ENCODE measurements around the gene SETD1A.

SETD1A gene

DNA sequence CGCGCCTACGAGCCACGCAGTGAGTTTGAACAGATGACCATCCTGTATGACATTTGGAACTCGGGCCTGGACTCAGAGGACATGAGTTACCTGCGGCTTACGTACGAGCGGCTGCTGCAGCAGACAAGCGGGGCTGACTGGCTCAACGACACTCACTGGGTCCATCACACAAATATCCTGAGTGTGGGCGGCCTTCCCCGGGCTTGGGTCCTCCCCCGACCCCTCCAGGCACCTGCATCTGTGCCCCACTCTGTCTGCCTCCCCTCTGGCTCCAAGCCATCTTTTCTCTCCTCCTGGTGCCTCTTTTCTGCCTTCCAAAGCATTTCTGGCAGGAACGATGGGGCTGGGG lies 22.4 kb downstream of the SETD1A start:
- ATAC-seq (no peak), DNase-seq (ENCODE audit: low spot score in 2 of 2) (no peak)
- H3K36me3 Mint-ChIP-seq: peaks cover 72% of the 10 kb centered on the region
- peak overlapping the region; percentile 54 for H3K27ac Mint-ChIP-seq
- no peaks in the 10 kb centered on the region for H3K9me3 Mint-ChIP-seq
- no peak overlapping the region for H3K4me3 Mint-ChIP-seq
- H3K4me1 Mint-ChIP-seq: peaks cover 26% of the 10 kb centered on the region

DNA sequence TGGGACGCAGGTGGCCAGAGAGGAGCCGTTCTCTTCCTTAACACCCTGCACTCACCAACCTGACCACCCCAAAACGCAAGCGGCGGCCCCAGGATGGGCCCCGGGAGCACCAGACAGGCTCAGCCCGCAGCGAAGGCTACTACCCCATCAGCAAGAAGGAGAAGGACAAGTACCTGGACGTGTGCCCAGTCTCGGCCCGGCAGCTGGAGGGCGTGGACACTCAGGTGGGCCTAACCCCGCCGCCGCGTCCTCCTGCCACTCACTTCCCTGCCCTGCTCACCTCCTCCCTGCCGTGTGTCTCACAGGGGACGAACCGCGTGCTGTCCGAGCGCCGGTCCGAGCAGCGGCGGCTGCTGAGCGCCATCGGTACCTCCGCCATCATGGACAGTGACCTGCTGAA lies 22.9 kb downstream of the SETD1A start:
- ATAC-seq (no peak), DNase-seq (ENCODE audit: low spot score in 2 of 2) (no peak)
- H3K36me3 Mint-ChIP-seq: peaks cover 68% of the 10 kb centered on the region
- H3K27ac Mint-ChIP-seq: peak overlapping the region; percentile 54
- peaks cover 26% of the 10 kb centered on the region for H3K4me1 Mint-ChIP-seq
- H3K9me3 Mint-ChIP-seq: no peaks in the 10 kb centered on the region
- H3K4me3 Mint-ChIP-seq: no peak overlapping the region

DNA sequence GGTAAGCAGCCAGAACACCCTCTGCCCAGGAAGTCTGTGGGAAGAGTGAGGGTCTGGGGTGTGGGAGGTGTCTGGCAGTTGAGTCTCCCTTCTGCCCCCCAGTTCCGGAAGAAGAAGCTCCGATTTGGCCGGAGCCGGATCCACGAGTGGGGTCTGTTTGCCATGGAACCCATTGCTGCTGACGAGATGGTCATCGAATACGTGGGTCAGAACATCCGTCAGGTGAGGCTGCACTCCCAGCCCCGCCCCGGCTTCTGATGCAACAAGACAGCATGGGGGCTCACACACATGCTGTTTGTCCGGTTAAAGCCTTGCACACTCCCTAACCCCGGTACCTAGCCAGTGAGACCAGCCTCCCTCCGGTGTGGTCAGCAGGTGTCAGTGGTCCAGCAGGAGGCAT lies 23.4 kb downstream of the SETD1A start:
- peaks cover 22% of the 10 kb centered on the region for H3K4me1 Mint-ChIP-seq
- DNase-seq (ENCODE audit: low spot score in 2 of 2) (no peak), ATAC-seq (no peak)
- no peak overlapping the region for H3K4me3 Mint-ChIP-seq
- H3K27ac Mint-ChIP-seq: no peak overlapping the region
- H3K9me3 Mint-ChIP-seq: no peaks in the 10 kb centered on the region
- peaks cover 63% of the 10 kb centered on the region for H3K36me3 Mint-ChIP-seq

DNA sequence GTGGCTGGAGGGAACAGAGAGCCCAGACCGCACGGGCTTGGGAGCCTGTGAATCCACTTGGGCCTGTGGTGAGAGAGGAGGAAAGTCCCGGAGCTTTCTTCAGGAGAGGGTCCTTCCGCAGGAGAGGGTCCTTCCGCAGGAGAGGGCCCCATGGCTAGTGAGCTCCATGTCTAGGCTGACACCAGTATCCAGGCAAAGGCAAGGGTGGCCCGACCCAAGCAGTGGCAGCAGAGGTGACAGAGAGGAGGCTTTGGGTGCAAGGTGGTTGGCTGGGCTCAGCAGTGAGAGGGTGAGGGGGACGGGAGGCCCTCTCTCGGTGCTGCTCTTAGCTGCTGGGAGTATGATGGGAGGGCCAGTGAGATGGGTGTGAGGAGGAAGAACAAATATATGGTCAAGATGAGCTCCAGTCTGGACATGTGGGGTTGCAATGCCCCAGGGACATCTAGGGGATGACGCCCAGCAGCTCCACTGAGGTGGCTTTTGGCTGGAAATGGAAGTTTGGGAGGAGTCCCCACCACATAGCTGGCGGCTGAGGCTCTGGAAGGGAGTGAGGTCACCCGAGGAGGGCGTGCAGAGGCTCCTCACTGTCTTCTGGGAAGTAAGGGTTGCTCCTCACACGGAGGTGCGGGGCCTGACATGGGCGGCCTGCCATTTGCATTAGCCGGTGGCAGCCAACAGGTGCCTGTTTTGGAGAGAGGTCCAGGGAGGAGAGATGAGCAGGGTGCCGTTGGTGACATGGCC lies 25.2 kb downstream of the SETD1A start:
- H3K4me3 Mint-ChIP-seq: no peak overlapping the region
- DNase-seq (ENCODE audit: low spot score in 2 of 2) (no peak), ATAC-seq (no peak)
- no peaks in the 10 kb centered on the region for H3K9me3 Mint-ChIP-seq
- H3K27ac Mint-ChIP-seq: peak overlapping the region; percentile 86
- peaks cover 45% of the 10 kb centered on the region for H3K36me3 Mint-ChIP-seq
- H3K4me1 Mint-ChIP-seq: peaks cover 10% of the 10 kb centered on the region

DNA sequence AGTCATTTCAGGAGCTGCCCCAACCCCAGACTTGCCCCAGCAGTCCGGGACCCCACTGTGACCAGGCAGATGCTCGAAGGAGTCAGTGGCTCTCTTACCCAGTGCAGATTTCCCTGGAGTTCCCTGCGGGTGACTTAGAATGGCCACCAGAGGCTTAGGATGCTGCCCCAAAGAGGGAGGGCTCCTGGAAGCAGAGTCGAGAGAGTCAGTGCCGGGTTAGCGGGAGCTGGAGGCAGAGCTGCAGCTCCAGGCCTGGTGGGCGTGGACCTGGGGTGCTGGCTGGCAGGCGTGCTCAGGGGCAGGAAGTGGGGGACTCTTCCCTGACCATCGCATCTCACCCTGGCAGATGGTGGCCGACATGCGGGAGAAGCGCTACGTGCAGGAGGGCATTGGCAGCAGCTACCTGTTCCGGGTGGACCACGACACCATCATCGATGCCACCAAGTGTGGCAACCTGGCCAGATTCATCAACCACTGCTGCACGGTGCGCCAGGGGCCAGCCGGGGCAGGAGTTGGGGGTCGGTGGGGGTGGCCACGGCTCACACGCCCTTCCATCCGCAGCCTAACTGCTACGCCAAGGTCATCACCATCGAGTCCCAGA lies 25.8 kb downstream of the SETD1A start:
- Mint-ChIP-seq H3K27ac (peak overlapping the region; percentile 86), H3K4me1 (peaks cover 10% of the 10 kb centered on the region), H3K4me3 (no peak overlapping the region), H3K36me3 (peaks cover 38% of the 10 kb centered on the region), H3K9me3 (no peaks in the 10 kb centered on the region)
- ATAC-seq: no peak
- no peak for DNase-seq (ENCODE audit: low spot score in 2 of 2)

DNA sequence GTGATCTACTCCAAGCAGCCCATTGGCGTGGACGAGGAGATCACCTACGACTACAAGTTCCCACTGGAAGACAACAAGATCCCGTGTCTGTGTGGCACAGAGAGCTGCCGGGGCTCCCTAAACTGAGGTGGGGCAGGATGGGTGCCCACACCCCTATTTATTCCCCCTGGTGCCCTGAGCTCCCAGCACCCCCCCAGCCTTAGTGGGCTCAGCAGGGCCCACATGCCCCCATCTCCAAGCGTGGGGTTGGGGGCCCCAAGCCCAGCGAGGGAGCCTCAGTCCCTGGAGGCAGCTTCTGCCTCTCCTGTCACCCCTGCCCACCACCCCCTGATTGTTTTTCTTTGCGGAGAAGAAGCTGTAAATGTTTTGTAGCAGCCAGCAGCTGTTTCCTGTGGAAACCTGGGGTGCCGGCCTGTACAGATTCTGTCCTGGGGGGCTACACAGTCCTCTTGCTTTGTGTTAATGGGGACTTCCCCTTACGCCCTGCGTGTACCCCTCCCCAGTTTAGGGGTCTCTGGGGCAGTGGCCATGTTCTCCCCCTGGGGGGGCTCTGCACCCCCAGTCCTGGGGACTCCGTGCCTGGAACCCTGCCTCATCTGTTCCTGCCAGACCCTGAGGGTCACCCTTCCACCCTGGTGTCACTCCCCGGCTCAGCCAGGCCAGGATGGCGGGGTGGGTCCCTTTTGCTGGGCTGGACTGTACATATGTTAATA lies 26.5 kb downstream of the SETD1A start:
- DNase-seq (ENCODE audit: low spot score in 2 of 2) (no peak), ATAC-seq (no peak)
- no peaks in the 10 kb centered on the region for H3K9me3 Mint-ChIP-seq
- H3K27ac Mint-ChIP-seq: no peak overlapping the region
- H3K4me3 Mint-ChIP-seq: no peak overlapping the region
- peaks cover 10% of the 10 kb centered on the region for H3K4me1 Mint-ChIP-seq
- H3K36me3 Mint-ChIP-seq: peaks cover 32% of the 10 kb centered on the region

DNA sequence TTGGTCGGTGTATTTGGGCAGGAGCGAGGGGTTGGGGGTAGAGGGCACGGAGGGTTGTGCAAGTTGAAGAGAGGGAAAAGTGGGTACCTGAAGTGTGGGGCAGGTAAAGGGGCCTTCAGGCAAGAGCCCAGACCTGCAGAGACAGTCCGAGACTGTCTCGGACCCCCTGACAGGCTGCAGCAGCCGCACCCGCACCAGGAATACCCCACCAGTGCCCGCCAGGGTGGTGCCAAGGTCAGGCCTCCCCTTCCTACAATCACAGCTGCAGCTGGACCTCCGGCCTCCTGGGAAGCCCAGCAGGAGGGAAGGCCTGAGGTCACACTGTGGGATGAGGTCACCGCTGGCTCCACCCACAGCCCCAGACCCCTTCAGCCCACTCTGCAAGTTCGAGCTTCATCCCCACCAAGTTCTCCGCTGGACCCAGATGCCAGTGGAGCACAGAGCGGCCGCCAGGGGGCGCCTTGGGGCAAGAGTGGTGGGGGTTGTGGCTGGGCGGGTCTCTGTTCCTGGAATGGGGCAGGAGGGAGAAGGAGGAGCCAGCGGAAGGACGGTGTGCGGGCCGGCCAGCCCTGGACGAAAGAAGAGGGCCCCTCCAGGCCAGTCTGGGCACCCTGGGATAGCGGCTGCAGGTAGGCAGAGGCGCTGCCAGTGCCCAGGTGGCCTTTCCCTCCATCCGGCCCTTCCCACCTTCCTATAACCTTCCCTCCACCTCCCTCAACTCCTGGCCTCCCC lies 27.3 kb downstream of the SETD1A start, which contains the start of gene HSD3B7:
HSD3B7 (plus strand) TSS at position 539 of the 732 bp plus-strand sequence. CDS start 452 bp downstream, outside the sequence.
- H3K4me1 Mint-ChIP-seq: peaks cover 10% of the 10 kb centered on the region
- peaks cover 31% of the 10 kb centered on the region for H3K36me3 Mint-ChIP-seq
- ATAC-seq (peak; percentile 79), DNase-seq (ENCODE audit: low spot score in 2 of 2) (peak; percentile 88 to 93)
- H3K9me3 Mint-ChIP-seq: no peaks in the 10 kb centered on the region
- no peak within 1 kb of the TSS for H3K27ac Mint-ChIP-seq
- H3K4me3 Mint-ChIP-seq: peak within 1 kb of the TSS; percentile 32

DNA sequence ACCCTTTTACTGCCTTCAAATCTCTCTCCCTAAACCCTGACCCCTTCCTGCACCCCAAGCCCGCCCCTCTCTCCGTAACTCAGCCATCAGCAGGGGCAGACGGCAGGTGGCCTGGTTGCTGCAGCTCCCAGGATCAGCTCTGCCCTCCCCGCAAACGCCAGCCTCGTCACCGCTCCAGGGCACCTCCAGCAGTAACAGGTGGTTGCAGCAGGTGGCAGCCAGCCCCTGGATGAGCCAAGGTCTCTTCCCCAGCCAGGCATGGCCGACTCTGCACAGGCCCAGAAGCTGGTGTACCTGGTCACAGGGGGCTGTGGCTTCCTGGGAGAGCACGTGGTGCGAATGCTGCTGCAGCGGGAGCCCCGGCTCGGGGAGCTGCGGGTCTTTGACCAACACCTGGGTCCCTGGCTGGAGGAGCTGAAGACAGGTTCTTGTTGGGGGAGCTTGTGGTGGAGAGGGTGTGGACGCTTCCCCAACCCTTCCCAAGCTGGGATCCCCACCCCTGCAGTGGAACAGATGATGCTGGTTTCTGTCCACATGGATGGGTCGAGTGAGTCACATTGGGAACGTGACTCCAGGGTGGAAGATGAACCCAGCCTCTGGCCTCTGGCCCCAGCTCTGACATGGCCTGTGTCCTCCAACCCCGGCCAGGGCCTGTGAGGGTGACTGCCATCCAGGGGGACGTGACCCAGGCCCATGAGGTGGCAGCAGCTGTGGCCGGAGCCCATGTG lies 28.0 kb downstream of the SETD1A start:
- DNase-seq (ENCODE audit: low spot score in 2 of 2) (no peak), ATAC-seq (peak; percentile 4)
- no peak overlapping the region for H3K27ac Mint-ChIP-seq
- peak overlapping the region; percentile 32 for H3K4me3 Mint-ChIP-seq
- H3K4me1 Mint-ChIP-seq: peaks cover 10% of the 10 kb centered on the region
- H3K9me3 Mint-ChIP-seq: no peaks in the 10 kb centered on the region
- H3K36me3 Mint-ChIP-seq: peaks cover 24% of the 10 kb centered on the region

DNA sequence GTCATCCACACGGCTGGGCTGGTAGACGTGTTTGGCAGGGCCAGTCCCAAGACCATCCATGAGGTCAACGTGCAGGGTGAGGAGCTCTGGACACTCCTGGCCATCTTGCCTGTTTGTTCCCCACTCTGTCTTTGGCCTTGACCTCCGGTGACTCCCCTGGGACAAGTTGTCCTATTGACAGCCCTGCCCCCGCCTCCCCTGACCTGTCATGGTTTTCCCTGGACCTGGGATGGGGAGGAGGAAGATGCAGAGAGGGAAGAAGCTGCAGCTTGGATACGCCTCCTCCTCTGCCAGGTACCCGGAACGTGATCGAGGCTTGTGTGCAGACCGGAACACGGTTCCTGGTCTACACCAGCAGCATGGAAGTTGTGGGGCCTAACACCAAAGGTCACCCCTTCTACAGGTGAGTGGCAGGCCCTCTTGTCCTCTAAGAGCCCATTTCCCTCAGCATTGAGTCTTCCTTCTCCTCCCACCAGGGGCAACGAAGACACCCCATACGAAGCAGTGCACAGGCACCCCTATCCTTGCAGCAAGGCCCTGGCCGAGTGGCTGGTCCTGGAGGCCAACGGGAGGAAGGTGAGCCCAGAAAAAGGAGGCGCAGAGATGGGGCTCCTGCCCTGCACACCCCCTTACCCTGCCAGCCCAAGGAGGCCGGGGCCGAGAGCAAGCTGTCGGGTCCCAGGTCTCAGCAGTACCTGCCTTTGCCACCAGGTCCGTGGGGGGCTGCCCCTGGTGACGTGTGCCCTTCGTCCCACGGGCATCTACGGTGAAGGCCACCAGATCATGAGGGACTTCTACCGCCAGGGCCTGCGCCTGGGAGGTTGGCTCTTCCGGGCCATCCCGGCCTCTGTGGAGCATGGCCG lies 28.8 kb downstream of the SETD1A start:
- no peaks in the 10 kb centered on the region for H3K9me3 Mint-ChIP-seq

DNA sequence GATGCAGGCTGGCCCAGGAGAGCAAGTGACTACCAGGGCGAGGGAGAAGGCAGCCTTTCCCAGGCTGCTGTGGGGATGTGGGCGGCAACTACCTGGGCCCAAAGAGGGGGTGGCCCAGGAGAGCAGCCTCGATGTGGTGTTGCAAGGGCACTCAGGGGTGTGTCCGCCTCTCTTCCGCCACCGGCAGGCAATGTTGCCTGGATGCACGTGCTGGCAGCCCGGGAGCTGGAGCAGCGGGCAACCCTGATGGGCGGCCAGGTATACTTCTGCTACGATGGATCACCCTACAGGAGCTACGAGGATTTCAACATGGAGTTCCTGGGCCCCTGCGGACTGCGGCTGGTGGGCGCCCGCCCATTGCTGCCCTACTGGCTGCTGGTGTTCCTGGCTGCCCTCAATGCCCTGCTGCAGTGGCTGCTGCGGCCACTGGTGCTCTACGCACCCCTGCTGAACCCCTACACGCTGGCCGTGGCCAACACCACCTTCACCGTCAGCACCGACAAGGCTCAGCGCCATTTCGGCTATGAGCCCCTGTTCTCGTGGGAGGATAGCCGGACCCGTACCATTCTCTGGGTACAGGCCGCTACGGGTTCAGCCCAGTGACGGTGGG lies 30.1 kb downstream of the SETD1A start:
- no peak for ATAC-seq
- no peak for DNase-seq (ENCODE audit: low spot score in 2 of 2)
- Mint-ChIP-seq H3K4me3 (no peak overlapping the region), H3K4me1 (peaks cover 7% of the 10 kb centered on the region), H3K9me3 (no peaks in the 10 kb centered on the region), H3K36me3 (peaks cover 8% of the 10 kb centered on the region), H3K27ac (no peak overlapping the region)

More for the DNA sequence above, 28.8 kb downstream of the SETD1A start:
- H3K27ac Mint-ChIP-seq: peak overlapping the region; percentile 10
- peaks cover 21% of the 10 kb centered on the region for H3K36me3 Mint-ChIP-seq
- DNase-seq (ENCODE audit: low spot score in 2 of 2): no peak
- no peak overlapping the region for H3K4me3 Mint-ChIP-seq
- H3K4me1 Mint-ChIP-seq: peaks cover 10% of the 10 kb centered on the region
- ATAC-seq: no peak

DNA sequence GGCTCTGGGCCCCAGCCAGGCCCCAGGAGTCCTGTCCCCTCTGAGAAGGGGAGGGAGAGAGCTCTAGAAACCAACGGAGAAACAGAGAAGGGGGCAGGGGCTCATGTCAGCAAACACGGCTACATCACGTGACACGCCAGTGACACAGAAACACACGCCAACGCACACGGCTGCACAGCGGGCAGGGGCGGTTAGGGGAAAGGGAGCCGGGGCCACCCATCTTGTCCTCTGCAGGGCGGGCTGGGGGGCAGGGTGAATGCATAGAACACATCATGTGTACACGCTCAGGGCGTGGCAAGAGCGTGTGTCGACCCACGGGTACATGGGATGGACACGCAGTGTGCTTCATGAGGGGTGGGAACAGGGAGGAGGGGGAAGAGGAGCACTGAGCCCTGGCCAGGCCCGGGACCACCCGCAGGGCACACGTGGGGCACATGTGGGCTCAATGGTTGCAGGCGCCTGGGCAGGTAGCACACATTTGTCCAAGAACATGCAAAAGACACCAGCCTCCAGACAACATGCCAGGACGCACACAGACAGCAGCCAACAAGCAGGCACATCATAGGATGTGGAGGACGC lies 32.0 kb downstream of the SETD1A start:
- DNase-seq (ENCODE audit: low spot score in 2 of 2): no peak
- peaks cover 5% of the 10 kb centered on the region for H3K36me3 Mint-ChIP-seq
- H3K27ac Mint-ChIP-seq: peak overlapping the region; percentile 29
- H3K9me3 Mint-ChIP-seq: no peaks in the 10 kb centered on the region
- peaks cover 13% of the 10 kb centered on the region for H3K4me1 Mint-ChIP-seq
- H3K4me3 Mint-ChIP-seq: no peak overlapping the region
- ATAC-seq: no peak

DNA sequence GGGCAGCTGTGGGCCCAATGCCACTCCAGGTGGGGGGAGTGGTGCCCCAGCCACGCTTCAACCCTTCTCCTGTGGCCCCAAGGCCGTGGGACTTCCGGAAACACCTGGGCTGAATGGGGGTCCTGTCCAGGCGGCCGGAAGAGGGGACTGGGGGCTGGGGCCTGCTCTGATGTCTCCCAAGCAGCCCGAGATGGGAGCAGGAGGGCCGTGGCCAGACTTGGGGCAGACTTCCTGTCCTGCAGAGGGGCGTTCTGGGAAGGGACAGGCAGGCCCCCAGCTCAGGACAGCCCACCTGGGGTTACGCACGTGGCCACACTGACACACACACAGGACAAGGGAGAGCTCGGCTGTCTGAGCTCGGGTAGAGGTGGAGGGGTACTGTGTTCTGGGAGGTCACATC lies 32.6 kb downstream of the SETD1A start:
- H3K9me3 Mint-ChIP-seq: no peaks in the 10 kb centered on the region
- H3K4me3 Mint-ChIP-seq: no peak overlapping the region
- DNase-seq (ENCODE audit: low spot score in 2 of 2) (no peak), ATAC-seq (no peak)
- peaks cover 5% of the 10 kb centered on the region for H3K36me3 Mint-ChIP-seq
- no peak overlapping the region for H3K27ac Mint-ChIP-seq
- H3K4me1 Mint-ChIP-seq: peaks cover 18% of the 10 kb centered on the region

DNA sequence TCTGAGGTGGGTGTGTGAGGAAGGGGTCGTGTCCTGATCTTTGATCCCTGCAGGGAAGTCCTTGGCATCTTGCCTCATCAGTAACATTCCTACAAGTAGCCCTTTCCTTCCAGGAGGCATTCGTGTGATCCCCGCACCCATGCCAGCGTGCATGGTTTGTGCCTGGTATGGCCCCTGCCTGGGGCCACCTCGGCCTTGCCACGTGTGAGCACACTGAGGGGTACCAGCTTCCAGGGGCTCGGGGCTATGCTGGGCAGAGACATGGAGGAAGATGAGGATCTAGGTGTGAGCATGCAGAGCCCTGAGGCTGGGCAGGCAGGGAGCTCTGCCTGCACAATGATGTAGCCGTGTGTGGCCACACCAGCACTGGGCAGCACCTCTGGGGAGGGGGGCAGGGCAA lies 33.5 kb downstream of the SETD1A start:
- Mint-ChIP-seq H3K4me1 (peaks cover 21% of the 10 kb centered on the region), H3K4me3 (no peak overlapping the region), H3K36me3 (peaks cover 5% of the 10 kb centered on the region), H3K9me3 (no peaks in the 10 kb centered on the region), H3K27ac (no peak overlapping the region)
- no peak for DNase-seq (ENCODE audit: low spot score in 2 of 2)
- no peak for ATAC-seq

Measured in stimulated activated effector memory CD8-positive, alpha-beta T cell treated with anti-CD3 and anti-CD28 coated beads, Interleukin-12 subunit alpha, Interleukin-12 subunit beta, amount 100 ng/mL, for 72 hours (primary cell).